IPS-11a (cell line): ENCODE results near the gene ABCB9.
"Not testable (repeated sequence)": the region's sequence is repeated elsewhere in the genome, so short reads cannot be mapped to it uniquely, and the experiment has no call there.

ENCODE experiments used
- H3K4me3 ChIP-seq: one replicate; pipeline ENCODE4 v1.5.1; 2013; ENCODE audit warnings: low read depth, low read length, control low read depth

Gene ABCB9

GRCh38 chr12:122941351-122941750 is 24.9 kb downstream of the ABCB9 start:
- H3K4me3 ChIP-seq: not testable (repeated sequence)

DNA sequence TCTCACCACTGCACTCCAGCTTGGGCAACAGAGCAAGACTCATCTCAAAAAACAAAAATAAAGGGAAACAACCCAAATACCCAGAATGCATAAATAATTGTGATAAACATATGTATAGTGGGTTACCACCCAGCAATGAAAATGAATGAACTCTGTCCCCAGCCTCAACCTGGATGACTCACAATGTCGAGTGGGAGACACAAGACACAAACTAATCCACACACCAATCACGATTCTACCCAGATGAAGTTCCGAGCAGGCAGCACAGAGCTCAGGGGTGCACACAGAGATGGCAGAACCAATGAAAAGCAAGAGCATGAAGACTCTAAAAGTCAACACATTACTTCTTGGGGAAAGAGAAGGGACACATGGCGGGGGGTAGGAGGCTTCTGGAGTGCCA is 27.1 kb downstream of the ABCB9 start:
- H3K4me3 ChIP-seq: no peak overlapping the region

- no peak overlapping the region for H3K4me3 ChIP-seq
Observed at GRCh38 chr12:122937622-122938091, 28.6 kb downstream of the ABCB9 start.

GRCh38 chr12:122935318-122935717 is 30.9 kb downstream of the ABCB9 start:
- H3K4me3 ChIP-seq: no peak overlapping the region

GRCh38 chr12:122934722-122935121 is 31.5 kb downstream of the ABCB9 start:
- H3K4me3 ChIP-seq: no peak overlapping the region

DNA sequence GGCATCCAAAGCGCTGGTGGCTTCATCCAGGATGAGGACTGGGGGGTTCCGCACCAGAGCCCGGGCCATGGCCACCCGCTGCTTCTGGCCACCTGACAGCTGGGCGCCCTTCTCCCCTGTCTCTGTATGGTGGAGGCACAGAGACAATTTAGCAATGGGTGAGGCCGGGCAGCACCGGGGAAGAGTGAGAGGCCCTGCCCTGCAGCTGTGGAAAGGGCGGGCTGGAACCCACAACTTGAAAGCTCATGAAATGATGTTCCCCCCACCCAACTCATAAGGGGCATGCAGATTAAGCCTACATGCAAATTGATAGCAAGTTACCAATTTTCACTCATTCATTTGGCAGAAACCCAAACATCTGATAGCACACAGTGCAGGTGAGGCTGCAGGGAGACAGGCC is 34.1 kb downstream of the ABCB9 start:
- no peak overlapping the region for H3K4me3 ChIP-seq

- no peak overlapping the region for H3K4me3 ChIP-seq
Observed at GRCh38 chr12:122929812-122930211, 36.5 kb downstream of the ABCB9 start.

- no peak overlapping the region for H3K4me3 ChIP-seq
Observed at GRCh38 chr12:122929148-122929538, 37.1 kb downstream of the ABCB9 start.

GRCh38 chr12:122928404-122929147 is 37.7 kb downstream of the ABCB9 start:
- H3K4me3 ChIP-seq: no peak overlapping the region

DNA sequence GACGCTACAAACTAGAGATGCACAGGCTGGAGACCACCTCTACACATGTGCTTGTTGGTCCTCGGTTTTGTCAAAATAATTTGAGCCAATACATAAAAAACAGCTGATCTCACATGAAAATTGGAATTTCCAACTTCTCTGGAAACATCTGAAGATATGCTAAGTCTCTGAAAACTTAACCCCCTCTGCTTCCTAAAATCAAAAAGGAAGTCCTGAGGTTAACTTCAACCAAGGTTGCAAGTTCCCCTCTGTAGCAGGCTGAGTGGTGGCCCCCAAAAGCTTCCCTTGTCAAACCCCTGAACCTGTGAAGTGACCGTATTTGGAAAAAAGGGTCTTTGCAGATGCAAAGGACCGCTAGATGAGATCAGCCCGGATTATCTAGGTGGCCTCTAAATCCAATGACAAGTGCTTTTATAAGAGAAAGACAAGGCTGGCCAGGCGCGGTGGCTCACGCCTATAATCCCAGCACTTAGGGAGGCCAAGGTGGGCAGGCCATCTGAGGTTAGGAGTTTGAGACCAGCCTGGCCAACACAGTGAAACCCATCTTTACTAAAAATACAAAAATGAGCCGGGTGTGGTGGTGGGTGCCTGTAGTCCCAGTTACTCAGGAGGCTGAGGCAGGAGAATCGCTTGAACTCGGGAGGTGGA is 38.4 kb downstream of the ABCB9 start:
- no peak overlapping the region for H3K4me3 ChIP-seq

DNA sequence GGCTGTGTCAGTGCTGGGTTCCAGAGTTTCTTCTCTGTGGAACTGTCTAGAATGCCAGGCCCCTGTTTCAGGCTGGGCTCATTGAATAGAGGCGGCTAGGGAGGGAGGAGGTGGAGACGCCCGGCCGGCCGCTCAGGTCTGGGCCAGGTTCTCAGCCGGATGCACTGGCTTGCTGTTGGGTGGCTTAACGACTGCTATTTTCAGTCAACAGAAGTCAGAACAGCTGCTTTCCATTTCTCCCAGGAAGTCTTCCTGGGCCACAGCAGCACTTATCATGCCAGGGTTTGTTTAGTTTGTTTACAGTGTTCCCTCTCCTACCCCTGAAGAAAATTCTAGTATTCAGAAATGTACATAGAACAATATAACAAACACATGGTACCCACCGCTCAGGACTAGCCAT is 44.3 kb downstream of the ABCB9 start:
- H3K4me3 ChIP-seq: no peak overlapping the region

DNA sequence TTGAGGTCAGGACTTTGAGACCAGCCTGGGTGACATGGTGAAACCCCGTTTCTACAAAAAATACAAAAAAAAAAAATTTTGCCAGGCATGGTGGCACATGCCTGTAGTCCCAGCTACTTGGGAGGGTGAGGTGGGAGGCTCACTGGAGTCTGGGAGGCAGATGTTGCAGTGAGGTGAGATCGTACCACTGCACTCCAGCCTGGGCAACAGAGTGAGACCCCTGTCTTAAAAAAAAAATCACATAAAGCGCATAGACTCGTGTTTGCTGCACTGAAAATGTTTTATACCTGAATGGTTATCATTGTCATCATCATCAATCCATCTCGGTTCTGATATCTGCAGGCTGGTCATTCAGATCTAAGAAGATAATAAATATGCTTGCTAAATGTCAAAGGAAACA is 45.6 kb downstream of the ABCB9 start:
- no peak overlapping the region for H3K4me3 ChIP-seq

GRCh38 chr12:122918827-122919226 is 47.4 kb downstream of the ABCB9 start:
- H3K4me3 ChIP-seq: no peak overlapping the region

GRCh38 chr12:122917507-122918121 is 48.6 kb downstream of the ABCB9 start:
- no peak overlapping the region for H3K4me3 ChIP-seq

GRCh38 chr12:122909442-122910288 is 56.6 kb downstream of the ABCB9 start:
- H3K4me3 ChIP-seq: no peak overlapping the region

DNA sequence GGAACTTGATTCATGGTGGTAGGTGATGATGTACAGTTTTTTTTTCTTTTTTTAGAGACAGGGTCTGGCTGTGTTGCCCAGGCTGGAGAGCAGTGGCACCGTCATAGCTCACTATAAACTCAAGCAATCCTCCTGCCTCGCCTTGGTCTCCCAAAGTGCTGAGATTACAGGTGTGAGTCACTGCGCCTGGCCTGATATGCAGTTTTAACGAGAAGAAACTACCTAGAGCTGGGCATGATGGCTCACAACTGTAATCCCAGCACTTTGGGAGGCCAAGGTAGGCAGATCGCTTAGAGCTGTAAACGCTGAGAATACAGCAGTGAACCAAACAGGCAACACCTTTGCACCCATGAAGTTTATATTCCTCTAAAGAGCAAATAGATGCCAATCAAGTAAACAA is 57.3 kb downstream of the ABCB9 start:
- H3K4me3 ChIP-seq: no peak overlapping the region

- not testable (repeated sequence) for H3K4me3 ChIP-seq
Observed at GRCh38 chr12:122905258-122905657, 61.0 kb downstream of the ABCB9 start.

GRCh38 chr12:122903693-122904034 is 62.6 kb downstream of the ABCB9 start:
- H3K4me3 ChIP-seq: no peak overlapping the region

GRCh38 chr12:122902854-122903692 is 63.2 kb downstream of the ABCB9 start:
- no peak overlapping the region for H3K4me3 ChIP-seq

- no peak overlapping the region for H3K4me3 ChIP-seq
Observed at GRCh38 chr12:122899887-122900286, 66.4 kb downstream of the ABCB9 start.
